Coronary artery (tissue), 2 donors: Measurements from ENCODE around the gene CLTRN.

Experiments
- DNase-seq: peaks from one replicate; pipeline ENCODE4 v3.0.0-alpha.2; 2017; ENCODE audit warnings: low spot score
- H3K27ac ChIP-seq, 2 donors: fragments of 200-600 bp; sonication (generic); one replicate each; pipeline ENCODE4 v1.5.1; 2016 to 2019
- H3K4me3 ChIP-seq: fragments of 200-600 bp; sonication (generic); 2 replicates; pipeline ENCODE4 v1.5.1; 2016; ENCODE audit warnings: mild to moderate bottlenecking, moderate library complexity
- TF ChIP-seq, protein P1 (sequence below): fragments of 200-600 bp; sonication (generic); IDR thresholded peaks from one replicate; pipeline ENCODE4 v1.5.1; 2019; ENCODE audit warnings: antibody characterized with exemption

The CLTRN gene

DNA sequence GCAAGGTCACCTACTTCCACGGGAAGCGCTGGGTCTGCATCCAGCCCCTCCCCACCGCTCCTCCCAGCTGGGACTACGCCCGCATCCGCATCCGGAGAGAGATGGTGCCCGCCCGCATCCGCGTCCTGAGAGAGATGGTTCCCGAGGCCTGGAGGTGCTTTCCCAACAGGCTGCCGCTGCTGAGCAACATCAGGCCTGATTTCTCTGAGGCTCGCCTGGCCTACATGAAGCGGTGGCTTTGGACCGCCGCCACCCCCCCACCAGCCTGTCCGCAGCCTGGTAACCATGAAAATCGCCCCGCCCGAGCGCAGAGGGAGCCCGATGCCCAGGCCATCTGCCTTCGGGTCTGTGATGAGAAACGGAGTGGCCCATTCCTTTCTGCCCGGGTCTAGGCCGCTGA lies 18.1 kb downstream of the CLTRN start:
- DNase-seq = no peak
- Histone ChIP-seq H3K27ac (no peak overlapping the region), H3K4me3 (no peak overlapping the region)
- TF ChIP-seq, protein P1, sequence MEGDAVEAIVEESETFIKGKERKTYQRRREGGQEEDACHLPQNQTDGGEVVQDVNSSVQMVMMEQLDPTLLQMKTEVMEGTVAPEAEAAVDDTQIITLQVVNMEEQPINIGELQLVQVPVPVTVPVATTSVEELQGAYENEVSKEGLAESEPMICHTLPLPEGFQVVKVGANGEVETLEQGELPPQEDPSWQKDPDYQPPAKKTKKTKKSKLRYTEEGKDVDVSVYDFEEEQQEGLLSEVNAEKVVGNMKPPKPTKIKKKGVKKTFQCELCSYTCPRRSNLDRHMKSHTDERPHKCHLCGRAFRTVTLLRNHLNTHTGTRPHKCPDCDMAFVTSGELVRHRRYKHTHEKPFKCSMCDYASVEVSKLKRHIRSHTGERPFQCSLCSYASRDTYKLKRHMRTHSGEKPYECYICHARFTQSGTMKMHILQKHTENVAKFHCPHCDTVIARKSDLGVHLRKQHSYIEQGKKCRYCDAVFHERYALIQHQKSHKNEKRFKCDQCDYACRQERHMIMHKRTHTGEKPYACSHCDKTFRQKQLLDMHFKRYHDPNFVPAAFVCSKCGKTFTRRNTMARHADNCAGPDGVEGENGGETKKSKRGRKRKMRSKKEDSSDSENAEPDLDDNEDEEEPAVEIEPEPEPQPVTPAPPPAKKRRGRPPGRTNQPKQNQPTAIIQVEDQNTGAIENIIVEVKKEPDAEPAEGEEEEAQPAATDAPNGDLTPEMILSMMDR = no peak

DNA sequence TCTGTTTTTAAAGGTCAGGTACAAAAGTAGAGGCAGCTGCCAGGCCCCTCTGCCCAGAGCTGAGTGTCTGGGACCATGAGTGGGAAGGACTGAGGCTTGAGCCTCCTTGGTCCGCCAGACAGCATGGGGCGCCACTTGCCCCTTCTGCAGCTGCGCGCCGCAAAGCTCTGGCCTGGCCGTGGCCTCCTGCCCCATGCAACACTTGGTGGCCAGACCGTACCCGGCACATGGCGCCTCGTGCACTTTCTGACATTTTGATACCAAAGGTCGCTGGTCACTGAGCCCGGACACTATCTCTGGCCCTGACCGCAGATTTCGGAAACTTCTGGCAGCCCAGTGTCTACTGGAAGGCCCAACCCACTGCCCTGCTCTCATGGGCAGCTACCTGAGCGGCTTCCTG lies 18.6 kb downstream of the CLTRN start:
- Histone ChIP-seq H3K27ac (no peak overlapping the region), H3K4me3 (no peak overlapping the region)
- no peak for DNase-seq
- TF ChIP-seq, protein P1 = no peak

DNA sequence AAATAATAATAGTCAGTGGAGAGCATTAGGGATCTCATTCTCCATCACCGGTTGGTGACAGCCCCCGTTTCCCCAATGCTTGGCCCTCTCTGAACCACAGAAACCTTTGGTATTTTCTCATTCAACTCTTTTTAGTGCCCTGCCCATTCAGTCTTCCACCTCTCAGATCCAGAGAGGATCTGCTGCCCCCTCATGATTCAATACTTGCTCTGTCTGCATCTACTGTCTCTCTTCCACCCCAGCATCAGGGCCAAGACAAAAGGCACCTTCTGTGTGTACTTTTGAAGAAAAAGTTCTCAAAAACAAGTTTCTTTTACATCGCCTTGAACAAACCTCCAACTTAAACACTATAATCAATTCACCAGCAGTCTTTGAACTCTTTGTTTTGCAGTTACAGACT lies 19.3 kb downstream of the CLTRN start:
- TF ChIP-seq, protein P1 = no peak
- DNase-seq = no peak
- Histone ChIP-seq H3K4me3 (no peak overlapping the region), H3K27ac (no peak overlapping the region)

DNA sequence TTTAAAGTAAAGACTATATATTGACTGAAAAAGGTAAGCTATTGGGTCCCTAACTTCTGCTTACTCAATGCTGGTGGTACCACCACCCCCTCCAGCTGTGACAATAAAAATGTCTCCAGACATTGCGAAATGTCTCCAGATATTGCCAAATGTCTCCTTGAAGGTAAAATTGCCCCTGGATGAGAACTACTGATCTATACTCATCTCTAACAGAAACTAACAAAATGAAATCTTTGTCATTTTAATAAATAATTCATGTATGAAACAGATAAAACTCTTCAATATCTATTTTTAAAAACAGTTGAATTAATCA lies 20.1 kb downstream of the CLTRN start:
- Histone ChIP-seq H3K27ac (no peak overlapping the region), H3K4me3 (no peak overlapping the region)
- TF ChIP-seq, protein P1 = no peak
- no peak for DNase-seq

DNA sequence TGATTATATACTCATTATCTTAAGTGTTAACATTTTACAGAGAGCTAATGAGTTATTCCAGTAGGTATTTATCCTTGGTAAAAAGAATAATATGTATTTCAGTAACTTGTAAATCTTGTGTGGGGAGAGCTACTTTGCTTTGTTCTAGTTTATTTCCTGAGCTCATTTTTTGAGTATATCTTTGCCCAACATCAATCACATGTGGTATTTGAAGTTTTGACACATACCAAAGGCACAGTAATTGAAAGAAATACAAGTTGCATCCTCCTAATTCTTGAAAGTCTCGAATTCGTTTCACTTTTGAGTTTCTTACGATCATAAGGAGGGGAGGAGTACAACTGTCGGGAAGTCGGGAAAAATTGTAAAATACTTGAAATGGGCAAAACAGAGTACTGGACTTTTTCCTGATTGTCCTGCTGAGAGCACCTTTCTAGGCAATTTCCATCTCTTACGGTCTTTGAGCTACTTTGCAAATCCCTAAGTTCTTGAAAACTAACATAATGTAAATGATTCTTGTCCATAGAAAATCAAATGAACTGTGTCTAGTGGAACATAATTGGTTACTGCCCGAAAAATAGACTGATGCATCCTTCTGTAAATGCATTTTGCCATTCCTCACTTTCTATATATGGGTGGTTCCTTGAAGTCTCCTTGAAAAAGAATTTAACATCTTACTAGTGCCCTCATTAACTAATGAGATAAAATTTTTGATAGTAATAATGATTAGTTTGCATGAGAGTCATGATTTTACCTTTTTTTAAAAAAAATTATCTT lies 20.6 kb downstream of the CLTRN start:
- Histone ChIP-seq H3K4me3 (no peak overlapping the region), H3K27ac (no peak overlapping the region)
- TF ChIP-seq, protein P1 = no peak
- no peak for DNase-seq

DNA sequence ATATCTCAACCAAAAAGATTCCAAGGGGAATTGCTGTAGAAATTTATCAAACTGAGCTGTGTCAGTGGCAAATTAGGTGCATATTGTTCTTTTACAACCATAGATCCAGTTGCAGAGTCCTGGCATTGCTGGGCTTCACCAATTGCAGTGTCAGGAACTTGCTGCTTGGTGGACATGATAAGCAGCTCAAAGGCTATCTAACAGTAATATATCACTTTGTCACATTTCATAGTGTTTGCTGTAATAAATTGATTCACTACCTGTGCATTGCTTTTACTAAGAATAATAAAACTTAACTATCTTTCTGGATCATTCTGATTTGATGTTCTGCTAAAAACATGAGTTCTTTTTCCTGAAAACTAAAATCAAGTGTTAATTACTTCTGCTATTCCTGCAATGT lies 33.0 kb downstream of the CLTRN start:
- DNase-seq = no peak

DNA sequence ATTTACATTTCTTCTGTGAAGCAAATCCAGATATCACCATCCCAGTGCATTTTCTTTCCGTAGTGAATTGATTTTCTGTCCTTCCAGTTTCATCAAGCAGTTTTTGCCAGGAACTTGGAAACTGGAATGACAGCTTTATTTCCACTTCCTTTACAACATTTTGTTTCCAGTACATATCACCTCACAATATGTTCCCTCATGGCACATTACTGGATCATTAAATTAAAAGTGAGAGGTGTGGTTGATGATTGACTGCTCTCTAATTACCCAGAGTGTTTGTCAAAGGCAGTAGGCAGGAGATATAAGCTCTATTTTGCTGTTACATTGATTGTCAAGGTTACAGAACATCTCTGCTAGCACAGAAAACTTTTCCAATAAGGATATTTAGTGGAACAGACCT lies 41.6 kb downstream of the CLTRN start:
- no peak for DNase-seq
- Histone ChIP-seq H3K27ac (no peak overlapping the region), H3K4me3 (no peak overlapping the region)
- TF ChIP-seq, protein P1 = no peak

More for the DNA sequence above, 33.0 kb downstream of the CLTRN start:
- TF ChIP-seq, protein P1 = no peak
- Histone ChIP-seq H3K4me3 (no peak overlapping the region), H3K27ac (no peak overlapping the region)
